Glutamatergic neuron (in vitro differentiated cells): ENCODE measurements around the gene HERC5. TPM values are rescaled to one million over a fixed set of nuclear protein-coding genes. Genes with fewer than 3 reads are reported as not detected.

Experiments used
- DNase-seq: peaks from one replicate; pipeline ENCODE4 v3.0.0; 2022
- H3K27ac Mint-ChIP-seq: one replicate; pipeline ENCODE4 v1.8.0; 2020; ENCODE audit warnings: mild to moderate bottlenecking, mixed read lengths, inconsistent platforms; ENCODE audit not compliant: unreplicated experiment
- H3K27me3 Mint-ChIP-seq: one replicate; pipeline ENCODE4 v1.8.0; 2020; ENCODE audit warnings: mild to moderate bottlenecking, moderate library complexity, mixed read lengths, inconsistent platforms; ENCODE audit not compliant: unreplicated experiment
- H3K36me3 Mint-ChIP-seq: one replicate; pipeline ENCODE4 v1.8.0; 2020; ENCODE audit warnings: mild to moderate bottlenecking, mixed read lengths, inconsistent platforms; ENCODE audit not compliant: unreplicated experiment
- H3K4me1 Mint-ChIP-seq: one replicate; pipeline ENCODE4 v1.8.0; 2020; ENCODE audit warnings: mild to moderate bottlenecking, low read depth, mixed read lengths, inconsistent platforms; ENCODE audit not compliant: unreplicated experiment
- H3K4me3 Mint-ChIP-seq: one replicate; pipeline ENCODE4 v1.8.0; 2020; ENCODE audit warnings: mild to moderate bottlenecking, mixed read lengths, inconsistent platforms; ENCODE audit not compliant: unreplicated experiment
- H3K9me3 Mint-ChIP-seq: one replicate; pipeline ENCODE4 v1.8.0; 2020; ENCODE audit warnings: mild to moderate bottlenecking, moderate library complexity, mixed read lengths, inconsistent platforms; ENCODE audit not compliant: unreplicated experiment
- CTCF ChIP-seq: fragments of 200-600 bp; sonication (generic); IDR thresholded peaks from one replicate; pipeline ENCODE4 v1.5.0; 2021; ENCODE audit not compliant: partially characterized antibody, unreplicated experiment
- total RNA-seq: library from RNA; stranded (reverse); fragmentation: NEBNext Ultra II Directional; extraction: Animal tissue kit (Norgen Biotek cat#: 25700); gene quantifications from one replicate; pipeline ENCODE4 v1.2.1, GENCODE V29; 2021; ENCODE audit not compliant: unreplicated experiment

HERC5 gene
- total RNA-seq, 1 donor from 2014 or later: 0.27 TPM

- Mint-ChIP-seq H3K9me3 (no peaks in the 10 kb centered on the region), H3K27me3 (no peaks in the 10 kb centered on the region), H3K36me3 (peaks cover 5% of the 10 kb centered on the region), H3K27ac (no peak overlapping the region), H3K4me3 (no peak overlapping the region), H3K4me1 (no peaks in the 10 kb centered on the region)
- DNase-seq: no peak
- no peak for TF ChIP-seq CTCF
Observed at GRCh38 chr4:88451205-88451604, 5.7 kb upstream of the HERC5 start.

DNA sequence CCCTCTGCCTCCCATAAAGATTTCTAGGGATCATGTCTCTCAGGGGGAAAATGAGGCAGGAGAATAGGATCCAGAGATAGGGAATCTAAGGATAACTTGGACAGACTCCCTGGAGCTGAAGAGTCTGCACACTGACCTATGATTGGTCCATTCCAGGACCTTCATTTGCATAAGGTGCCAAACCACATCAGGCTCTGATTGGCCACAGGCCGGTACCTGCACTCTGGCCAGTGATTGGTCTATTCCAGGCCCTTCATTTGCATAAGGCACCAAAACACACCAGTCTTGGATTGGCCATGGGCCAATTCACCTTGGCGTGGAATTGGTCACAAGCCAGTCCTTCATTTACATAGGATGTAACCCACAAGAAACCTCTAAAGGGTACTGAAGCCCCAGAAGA lies 4.0 kb upstream of the HERC5 start:
- H3K27me3 Mint-ChIP-seq: peaks cover 2% of the 10 kb centered on the region
- H3K4me1 Mint-ChIP-seq: peaks cover 2% of the 10 kb centered on the region
- H3K9me3 Mint-ChIP-seq: peaks cover 4% of the 10 kb centered on the region
- no peak overlapping the region for H3K4me3 Mint-ChIP-seq
- no peak for DNase-seq
- no peak overlapping the region for H3K27ac Mint-ChIP-seq
- TF ChIP-seq CTCF: no peak
- peaks cover 5% of the 10 kb centered on the region for H3K36me3 Mint-ChIP-seq

GRCh38 chr4:88457307-88458103 lies 586 bp downstream of the HERC5 start:
- peak overlapping the region; percentile 85 for H3K4me3 Mint-ChIP-seq
- peak; percentile 56 for DNase-seq
- H3K4me1 Mint-ChIP-seq: peaks cover 2% of the 10 kb centered on the region
- H3K27me3 Mint-ChIP-seq: peaks cover 3% of the 10 kb centered on the region
- H3K27ac Mint-ChIP-seq: no peak overlapping the region
- peaks cover 5% of the 10 kb centered on the region for H3K36me3 Mint-ChIP-seq
- TF ChIP-seq CTCF: no peak
- H3K9me3 Mint-ChIP-seq: peaks cover 5% of the 10 kb centered on the region

- no peak overlapping the region for H3K27ac Mint-ChIP-seq
- no peak for TF ChIP-seq CTCF
- H3K9me3 Mint-ChIP-seq: peaks cover 5% of the 10 kb centered on the region
- peaks cover 5% of the 10 kb centered on the region for H3K36me3 Mint-ChIP-seq
- peaks cover 3% of the 10 kb centered on the region for H3K27me3 Mint-ChIP-seq
- H3K4me3 Mint-ChIP-seq: peak overlapping the region; percentile 85
- H3K4me1 Mint-ChIP-seq: peaks cover 2% of the 10 kb centered on the region
- no peak for DNase-seq
Observed at GRCh38 chr4:88458104-88458740, 1.3 kb downstream of the HERC5 start.

GRCh38 chr4:88465653-88466192 lies 8.8 kb downstream of the HERC5 start:
- TF ChIP-seq CTCF: no peak
- H3K27me3 Mint-ChIP-seq: no peaks in the 10 kb centered on the region
- no peaks in the 10 kb centered on the region for H3K4me1 Mint-ChIP-seq
- H3K27ac Mint-ChIP-seq: no peak overlapping the region
- no peaks in the 10 kb centered on the region for H3K9me3 Mint-ChIP-seq
- DNase-seq: no peak
- no peak overlapping the region for H3K4me3 Mint-ChIP-seq
- H3K36me3 Mint-ChIP-seq: no peaks in the 10 kb centered on the region
